ENCODE measurements around the gene SPATS2L.

DNA sequence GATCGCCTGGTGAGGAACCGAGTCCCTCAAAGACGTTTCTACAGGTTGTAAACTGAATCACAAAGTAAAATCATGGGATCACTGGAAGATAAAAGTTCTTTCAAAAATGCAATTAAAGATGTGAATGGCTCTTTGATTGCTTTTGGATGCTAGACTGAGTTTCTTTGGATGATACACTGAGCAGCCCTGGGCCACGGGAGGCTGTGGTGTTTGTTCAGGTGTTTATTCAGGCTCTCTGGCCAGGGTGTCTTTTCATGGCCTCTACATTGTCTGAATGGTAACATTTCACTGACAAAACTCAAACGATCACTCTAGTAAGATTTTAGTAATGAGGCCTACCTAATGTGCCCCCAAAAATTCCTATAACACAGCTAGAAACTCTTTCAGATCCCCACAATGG, 48.4 kb upstream of the SPATS2L start:
- TF ChIP-seq POLR2AphosphoS5 (IDR thresholded peaks at IDR 0.05) (no peak), POLR2A (IDR thresholded peaks at IDR 0.05) (no peak)
- TF ChIP-seq, protein P1, sequence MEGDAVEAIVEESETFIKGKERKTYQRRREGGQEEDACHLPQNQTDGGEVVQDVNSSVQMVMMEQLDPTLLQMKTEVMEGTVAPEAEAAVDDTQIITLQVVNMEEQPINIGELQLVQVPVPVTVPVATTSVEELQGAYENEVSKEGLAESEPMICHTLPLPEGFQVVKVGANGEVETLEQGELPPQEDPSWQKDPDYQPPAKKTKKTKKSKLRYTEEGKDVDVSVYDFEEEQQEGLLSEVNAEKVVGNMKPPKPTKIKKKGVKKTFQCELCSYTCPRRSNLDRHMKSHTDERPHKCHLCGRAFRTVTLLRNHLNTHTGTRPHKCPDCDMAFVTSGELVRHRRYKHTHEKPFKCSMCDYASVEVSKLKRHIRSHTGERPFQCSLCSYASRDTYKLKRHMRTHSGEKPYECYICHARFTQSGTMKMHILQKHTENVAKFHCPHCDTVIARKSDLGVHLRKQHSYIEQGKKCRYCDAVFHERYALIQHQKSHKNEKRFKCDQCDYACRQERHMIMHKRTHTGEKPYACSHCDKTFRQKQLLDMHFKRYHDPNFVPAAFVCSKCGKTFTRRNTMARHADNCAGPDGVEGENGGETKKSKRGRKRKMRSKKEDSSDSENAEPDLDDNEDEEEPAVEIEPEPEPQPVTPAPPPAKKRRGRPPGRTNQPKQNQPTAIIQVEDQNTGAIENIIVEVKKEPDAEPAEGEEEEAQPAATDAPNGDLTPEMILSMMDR (IDR thresholded peaks at IDR 0.05) = no peak
